Endothelial cell (in vitro differentiated cells): Measurements from ENCODE around the gene PRKG1. TPM values are rescaled to one million over a fixed set of nuclear protein-coding genes. Genes with fewer than 3 reads are reported as not detected.

Experiments
- DNase-seq: peaks from one replicate; pipeline ENCODE4 v3.0.0; 2021; ENCODE audit warnings: low spot score
- H3K27ac Mint-ChIP-seq: one replicate; pipeline ENCODE4 v1.8.0; 2021; ENCODE audit warnings: mixed read lengths, inconsistent platforms; ENCODE audit not compliant: unreplicated experiment
- H3K27me3 Mint-ChIP-seq: one replicate; pipeline ENCODE4 v1.8.0; 2021; ENCODE audit warnings: mild to moderate bottlenecking, moderate library complexity, mixed read lengths, inconsistent platforms; ENCODE audit not compliant: unreplicated experiment
- H3K36me3 Mint-ChIP-seq: one replicate; pipeline ENCODE4 v1.8.0; 2021; ENCODE audit warnings: mild to moderate bottlenecking, low read depth, mixed read lengths, inconsistent platforms; ENCODE audit not compliant: unreplicated experiment
- H3K4me1 Mint-ChIP-seq: one replicate; pipeline ENCODE4 v1.8.0; 2021; ENCODE audit warnings: mild to moderate bottlenecking, mixed read lengths, inconsistent platforms; ENCODE audit not compliant: unreplicated experiment
- H3K4me3 Mint-ChIP-seq: one replicate; pipeline ENCODE4 v1.8.0; 2021; ENCODE audit warnings: mild to moderate bottlenecking, mixed read lengths, inconsistent platforms; ENCODE audit not compliant: unreplicated experiment
- H3K9me3 Mint-ChIP-seq: one replicate; pipeline ENCODE4 v1.8.0; 2021; ENCODE audit warnings: mixed read lengths, inconsistent platforms; ENCODE audit not compliant: unreplicated experiment
- CTCF ChIP-seq: fragments of 200-600 bp; sonication (generic); IDR thresholded peaks from one replicate; pipeline ENCODE4 v1.5.0; 2021; ENCODE audit warnings: antibody characterized with exemption; ENCODE audit not compliant: unreplicated experiment
- total RNA-seq: library from RNA; stranded (reverse); fragmentation: NEBNext Ultra II Directional; extraction: Animal tissue kit (Norgen Biotek cat#: 25700); gene quantifications from one replicate; pipeline ENCODE4 v1.2.1, GENCODE V29; 2021; ENCODE audit not compliant: unreplicated experiment

PRKG1 gene
- total RNA-seq, 1 donor from 2014 or later: 10.7 TPM

- no peak for DNase-seq
- Mint-ChIP-seq H3K27ac (no peak overlapping the region), H3K4me3 (no peak overlapping the region), H3K4me1 (no peaks in the 10 kb centered on the region), H3K27me3 (no peaks in the 10 kb centered on the region), H3K9me3 (no peaks in the 10 kb centered on the region), H3K36me3 (no peaks in the 10 kb centered on the region)
- no peak for TF ChIP-seq CTCF
These were observed 159.2 kb downstream of the PRKG1 start for GRCh38 chr10:51233337-51234100.

- H3K27me3 Mint-ChIP-seq: no peaks in the 10 kb centered on the region
- no peaks in the 10 kb centered on the region for H3K36me3 Mint-ChIP-seq
- no peak overlapping the region for H3K27ac Mint-ChIP-seq
- TF ChIP-seq CTCF: no peak
- no peak overlapping the region for H3K4me3 Mint-ChIP-seq
- no peaks in the 10 kb centered on the region for H3K9me3 Mint-ChIP-seq
- no peaks in the 10 kb centered on the region for H3K4me1 Mint-ChIP-seq
- DNase-seq: no peak
These were observed 161.6 kb downstream of the PRKG1 start for GRCh38 chr10:51235865-51236264.

- Mint-ChIP-seq H3K27ac (no peak overlapping the region), H3K9me3 (no peaks in the 10 kb centered on the region), H3K36me3 (no peaks in the 10 kb centered on the region), H3K27me3 (no peaks in the 10 kb centered on the region), H3K4me1 (no peaks in the 10 kb centered on the region), H3K4me3 (no peak overlapping the region)
- DNase-seq: no peak
- TF ChIP-seq CTCF: no peak
These were observed 164.7 kb downstream of the PRKG1 start for GRCh38 chr10:51239006-51239405.

GRCh38 chr10:51241461-51241860 lies 167.2 kb downstream of the PRKG1 start:
- no peaks in the 10 kb centered on the region for H3K36me3 Mint-ChIP-seq
- no peak overlapping the region for H3K4me3 Mint-ChIP-seq
- H3K9me3 Mint-ChIP-seq: no peaks in the 10 kb centered on the region
- DNase-seq: no peak
- peaks cover 12% of the 10 kb centered on the region for H3K4me1 Mint-ChIP-seq
- no peak overlapping the region for H3K27ac Mint-ChIP-seq
- no peak for TF ChIP-seq CTCF
- H3K27me3 Mint-ChIP-seq: no peaks in the 10 kb centered on the region

DNA sequence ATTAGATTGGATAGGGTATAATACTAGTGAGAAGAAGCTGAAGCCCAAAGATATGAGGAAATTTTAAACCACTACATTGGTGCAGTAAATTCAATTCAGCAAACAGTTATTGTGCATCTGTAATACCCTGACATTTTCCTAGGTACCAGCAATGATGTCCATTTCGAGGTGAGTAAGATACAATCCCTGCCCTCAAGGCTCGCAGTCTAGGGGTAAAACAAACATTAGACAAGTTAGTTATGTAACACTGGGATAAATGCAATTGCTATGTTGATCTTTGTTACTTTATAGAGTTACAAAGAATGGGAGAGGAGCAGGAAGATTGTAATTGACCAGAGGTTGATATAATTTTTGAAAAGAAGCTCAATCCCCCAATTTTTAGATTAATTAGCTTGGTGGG lies 168.1 kb downstream of the PRKG1 start:
- Mint-ChIP-seq H3K9me3 (no peaks in the 10 kb centered on the region), H3K27me3 (no peaks in the 10 kb centered on the region), H3K27ac (no peak overlapping the region), H3K4me3 (no peak overlapping the region), H3K36me3 (no peaks in the 10 kb centered on the region), H3K4me1 (peaks cover 12% of the 10 kb centered on the region)
- DNase-seq: no peak
- no peak for TF ChIP-seq CTCF
